Measurements from ENCODE around the gene PHF3. TPM values are rescaled to one million over a fixed set of nuclear protein-coding genes. Genes with fewer than 3 reads are reported as not detected.

Gene PHF3
- total RNA-seq, 1 donor from 2014 or later, result 31.5 TPM

DNA sequence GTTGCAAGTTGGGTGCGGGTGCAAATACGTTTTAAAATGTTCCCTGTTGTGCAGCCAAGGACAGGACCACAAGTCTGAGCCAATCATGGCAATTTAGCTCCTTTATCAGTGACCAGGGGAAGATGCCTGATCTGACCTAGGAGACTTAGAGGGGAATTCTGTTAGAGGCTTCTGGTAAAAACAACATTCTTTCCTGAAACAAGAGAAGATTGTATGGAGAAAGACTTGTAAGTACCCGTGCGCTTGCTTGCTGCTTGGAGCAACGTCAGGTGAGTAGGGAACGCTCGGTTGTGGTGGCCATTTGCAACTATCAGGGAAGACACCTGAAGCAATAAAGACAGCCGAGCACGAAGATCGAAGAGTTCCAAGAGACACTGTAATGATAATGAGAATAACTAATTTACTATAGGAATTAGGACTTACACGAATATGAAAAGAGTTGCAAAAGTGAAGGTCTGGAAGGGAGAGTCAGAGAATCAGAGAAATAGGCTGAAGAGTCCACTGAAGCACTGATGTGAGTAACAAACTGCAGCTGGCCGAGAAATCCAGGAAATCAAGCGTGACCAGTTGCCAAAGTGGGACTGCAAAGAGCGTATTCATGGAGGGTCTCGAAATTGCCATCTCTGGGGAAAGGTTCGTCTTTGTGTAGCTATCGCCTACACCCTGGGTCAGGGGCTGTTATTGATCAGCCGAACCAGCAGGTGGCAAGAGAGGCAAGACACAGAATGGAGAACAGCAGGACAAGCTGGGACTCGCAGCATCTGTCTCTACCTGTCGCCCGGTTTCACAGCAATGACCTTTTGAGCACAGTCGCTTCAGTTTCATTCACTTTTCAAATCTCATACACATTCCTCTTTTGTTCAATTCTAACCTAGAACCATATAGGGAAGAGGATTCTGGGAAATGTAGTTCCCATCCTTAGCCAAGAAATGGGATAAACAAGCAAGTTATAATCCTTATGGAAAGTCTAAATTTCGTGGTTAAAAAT is 37.3 kb upstream of the PHF3 start:
- no peaks in the 10 kb centered on the region for H3K36me3 ChIP-seq
- TF ChIP-seq, protein P1, sequence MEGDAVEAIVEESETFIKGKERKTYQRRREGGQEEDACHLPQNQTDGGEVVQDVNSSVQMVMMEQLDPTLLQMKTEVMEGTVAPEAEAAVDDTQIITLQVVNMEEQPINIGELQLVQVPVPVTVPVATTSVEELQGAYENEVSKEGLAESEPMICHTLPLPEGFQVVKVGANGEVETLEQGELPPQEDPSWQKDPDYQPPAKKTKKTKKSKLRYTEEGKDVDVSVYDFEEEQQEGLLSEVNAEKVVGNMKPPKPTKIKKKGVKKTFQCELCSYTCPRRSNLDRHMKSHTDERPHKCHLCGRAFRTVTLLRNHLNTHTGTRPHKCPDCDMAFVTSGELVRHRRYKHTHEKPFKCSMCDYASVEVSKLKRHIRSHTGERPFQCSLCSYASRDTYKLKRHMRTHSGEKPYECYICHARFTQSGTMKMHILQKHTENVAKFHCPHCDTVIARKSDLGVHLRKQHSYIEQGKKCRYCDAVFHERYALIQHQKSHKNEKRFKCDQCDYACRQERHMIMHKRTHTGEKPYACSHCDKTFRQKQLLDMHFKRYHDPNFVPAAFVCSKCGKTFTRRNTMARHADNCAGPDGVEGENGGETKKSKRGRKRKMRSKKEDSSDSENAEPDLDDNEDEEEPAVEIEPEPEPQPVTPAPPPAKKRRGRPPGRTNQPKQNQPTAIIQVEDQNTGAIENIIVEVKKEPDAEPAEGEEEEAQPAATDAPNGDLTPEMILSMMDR (IDR thresholded peaks at IDR 0.05), result peak; percentile 77 to 93 (median 78)
- H3K9me3 ChIP-seq, result no peaks in the 10 kb centered on the region
- no peak overlapping the region for H3K27ac ChIP-seq
- peak overlapping the region; percentile 36 to 65 for H3K4me3 ChIP-seq
- no peaks in the 10 kb centered on the region for H3K27me3 ChIP-seq
- peaks cover 0 to 4% of the 10 kb centered on the region in 2 donors for H3K4me1 ChIP-seq
- intact Hi-C loops (cut with DNase I), result loop anchor here (1.0 to 10.0 kb wide), 3 partner anchors 36 to 254 kb away; partner anchors contain the start of gene PHF3
- DNase-seq (ENCODE audit: low spot score in 2 of 2), result peak; percentile 25 to 75

DNA sequence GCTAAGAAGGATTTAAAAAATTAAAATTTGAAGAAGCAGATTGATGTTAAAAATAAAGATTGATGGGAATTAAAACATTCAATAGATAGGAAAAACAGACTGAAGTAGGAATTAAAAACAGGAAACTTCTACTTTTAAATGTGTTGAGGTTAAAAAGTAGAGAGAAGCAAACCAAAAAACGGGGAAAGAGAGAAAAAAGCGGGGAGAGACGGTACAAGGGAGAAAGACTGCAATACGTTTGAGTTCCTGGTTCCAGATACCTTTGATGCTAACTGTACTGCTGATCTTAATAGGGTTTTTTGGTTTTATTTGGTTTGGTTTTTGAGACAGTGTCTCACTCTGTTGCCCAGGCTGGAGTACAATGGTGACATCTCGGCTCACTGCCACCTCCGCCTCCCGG is 36.4 kb upstream of the PHF3 start:
- peaks cover 0 to 4% of the 10 kb centered on the region in 2 donors for H3K4me1 ChIP-seq
- no peaks in the 10 kb centered on the region for H3K9me3 ChIP-seq
- DNase-seq (ENCODE audit: low spot score in 2 of 2), result no peak
- H3K4me3 ChIP-seq, result no peak overlapping the region
- no peaks in the 10 kb centered on the region for H3K36me3 ChIP-seq
- H3K27me3 ChIP-seq, result no peaks in the 10 kb centered on the region
- TF ChIP-seq, protein P1 (IDR thresholded peaks at IDR 0.05), result no peak
- H3K27ac ChIP-seq, result no peak overlapping the region
- intact Hi-C loops (cut with DNase I), result loop anchor here (2.0 to 10.0 kb wide), 2 partner anchors 36 to 254 kb away; partner anchors contain the start of gene PHF3

DNA sequence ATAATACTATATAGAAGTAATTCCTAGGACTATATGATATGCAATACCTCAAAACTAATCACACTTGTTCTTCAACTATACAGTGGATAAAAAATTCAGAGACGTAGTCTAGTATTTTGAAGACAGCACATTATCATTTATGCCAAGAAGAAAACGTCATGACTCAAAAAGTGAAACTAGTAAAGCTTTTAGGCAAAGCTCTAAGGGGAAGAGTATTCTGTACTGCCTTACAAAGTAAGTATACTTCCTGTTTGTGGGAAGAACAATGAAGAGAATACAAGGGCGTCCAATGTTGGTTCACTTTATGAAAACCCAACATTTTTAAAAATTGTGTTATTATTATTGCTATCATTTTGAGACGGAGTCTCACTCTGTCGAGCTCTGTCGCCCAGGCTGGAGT is 35.5 kb upstream of the PHF3 start:
- Histone ChIP-seq H3K27me3 (no peaks in the 10 kb centered on the region), H3K4me1 (peaks cover 0 to 4% of the 10 kb centered on the region in 2 donors), H3K9me3 (no peaks in the 10 kb centered on the region), H3K27ac (no peak overlapping the region), H3K36me3 (no peaks in the 10 kb centered on the region), H3K4me3 (no peak overlapping the region)
- TF ChIP-seq, protein P1 (IDR thresholded peaks at IDR 0.05), result no peak
- intact Hi-C loops (cut with DNase I), result no loop called here
- DNase-seq (ENCODE audit: low spot score in 2 of 2), result no peak

DNA sequence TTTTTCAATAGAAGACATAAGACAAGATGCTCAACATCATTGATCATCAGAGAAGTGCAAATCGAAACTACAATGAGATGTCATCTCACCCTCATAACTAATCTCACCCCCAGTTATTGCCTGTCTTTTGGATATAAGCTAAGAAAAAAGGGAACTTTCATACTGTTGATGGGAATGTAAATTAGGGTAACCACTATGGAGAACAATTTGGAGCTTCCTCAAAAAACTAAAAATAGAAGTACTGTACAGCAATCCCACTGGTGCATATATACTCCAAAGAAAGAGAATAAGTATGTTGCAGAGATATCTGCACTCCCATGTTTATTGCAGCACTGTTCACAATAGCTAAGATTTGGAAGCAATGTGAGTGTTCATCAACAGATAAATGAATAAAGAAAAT is 26.4 kb upstream of the PHF3 start:
- Histone ChIP-seq H3K27me3 (no peaks in the 10 kb centered on the region), H3K27ac (no peak overlapping the region), H3K36me3 (no peaks in the 10 kb centered on the region), H3K4me1 (no peaks in the 10 kb centered on the region), H3K4me3 (no peak overlapping the region), H3K9me3 (no peaks in the 10 kb centered on the region)
- DNase-seq (ENCODE audit: low spot score in 2 of 2), result no peak
- intact Hi-C loops (cut with DNase I), result no loop called here
- TF ChIP-seq, protein P1 (IDR thresholded peaks at IDR 0.05), result no peak

DNA sequence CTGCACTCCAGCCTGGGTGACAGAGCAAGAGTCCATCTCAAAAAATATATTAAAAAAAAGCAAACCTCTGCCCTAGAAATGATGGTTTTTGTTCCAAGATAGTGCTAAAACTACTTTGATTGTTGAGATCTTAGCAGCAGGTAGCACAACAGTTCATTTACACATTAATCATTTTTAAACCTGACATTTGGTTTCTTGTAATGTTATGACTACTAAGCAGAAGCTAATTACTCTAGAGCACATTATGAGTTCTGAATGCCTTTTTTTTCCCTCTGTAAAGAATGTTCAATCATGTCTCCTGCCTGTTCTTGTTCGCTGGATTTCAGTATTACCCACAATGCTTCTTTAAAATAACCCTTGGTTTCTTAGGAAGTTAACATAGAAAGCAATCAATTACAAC is 24.7 kb upstream of the PHF3 start:
- H3K4me1 ChIP-seq, result no peaks in the 10 kb centered on the region
- TF ChIP-seq, protein P1 (IDR thresholded peaks at IDR 0.05), result no peak
- H3K27ac ChIP-seq, result no peak overlapping the region
- no peak overlapping the region for H3K4me3 ChIP-seq
- H3K27me3 ChIP-seq, result no peaks in the 10 kb centered on the region
- DNase-seq (ENCODE audit: low spot score in 2 of 2), result no peak
- H3K36me3 ChIP-seq, result no peaks in the 10 kb centered on the region
- H3K9me3 ChIP-seq, result no peaks in the 10 kb centered on the region
- intact Hi-C loops (cut with DNase I), result no loop called here
